Fibroblast of skin of right biceps (primary cell): ENCODE measurements around the gene KHDRBS1.
"Not testable (repeated sequence)": the region's sequence is repeated elsewhere in the genome, so short reads cannot be mapped to it uniquely, and the experiment has no call there.

ENCODE experiments used
- DNase-seq: peaks from one replicate; pipeline ENCODE4 v3.0.0-alpha.2; 2013

KHDRBS1 gene, protein sequence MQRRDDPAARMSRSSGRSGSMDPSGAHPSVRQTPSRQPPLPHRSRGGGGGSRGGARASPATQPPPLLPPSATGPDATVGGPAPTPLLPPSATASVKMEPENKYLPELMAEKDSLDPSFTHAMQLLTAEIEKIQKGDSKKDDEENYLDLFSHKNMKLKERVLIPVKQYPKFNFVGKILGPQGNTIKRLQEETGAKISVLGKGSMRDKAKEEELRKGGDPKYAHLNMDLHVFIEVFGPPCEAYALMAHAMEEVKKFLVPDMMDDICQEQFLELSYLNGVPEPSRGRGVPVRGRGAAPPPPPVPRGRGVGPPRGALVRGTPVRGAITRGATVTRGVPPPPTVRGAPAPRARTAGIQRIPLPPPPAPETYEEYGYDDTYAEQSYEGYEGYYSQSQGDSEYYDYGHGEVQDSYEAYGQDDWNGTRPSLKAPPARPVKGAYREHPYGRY

DNA sequence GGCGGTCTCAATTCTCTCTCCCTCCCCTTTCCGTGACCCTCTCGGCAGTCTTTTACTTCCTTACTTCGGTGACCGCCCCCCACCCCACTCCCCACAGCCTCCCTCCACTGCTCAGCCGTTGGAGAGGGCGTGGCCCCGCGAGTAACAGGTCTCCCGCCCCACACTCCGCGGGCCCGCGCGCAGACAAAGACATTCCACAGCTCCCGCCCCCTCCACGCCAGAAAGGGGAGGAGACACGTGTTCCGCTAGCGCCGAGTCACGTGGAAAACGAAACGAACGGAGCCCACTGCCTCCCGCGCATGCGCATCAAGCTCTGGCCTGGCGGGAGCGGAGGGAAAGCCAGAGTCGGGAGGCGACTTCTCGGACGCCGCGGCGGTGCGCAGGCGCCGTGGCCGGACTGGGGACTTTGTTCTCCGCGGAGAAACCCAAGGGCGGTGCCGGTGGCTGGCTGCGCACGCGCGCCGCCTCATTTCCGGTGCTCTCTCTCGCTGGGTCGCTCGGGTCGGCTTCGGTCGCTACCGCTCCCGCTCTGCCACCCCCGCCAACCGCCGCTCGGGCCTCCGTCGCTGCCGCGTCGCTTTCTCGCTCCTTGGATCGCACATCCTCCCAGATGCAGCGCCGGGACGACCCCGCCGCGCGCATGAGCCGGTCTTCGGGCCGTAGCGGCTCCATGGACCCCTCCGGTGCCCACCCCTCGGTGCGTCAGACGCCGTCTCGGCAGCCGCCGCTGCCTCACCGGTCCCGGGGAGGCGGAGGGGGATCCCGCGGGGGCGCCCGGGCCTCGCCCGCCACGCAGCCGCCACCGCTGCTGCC, at the start of gene KHDRBS1:
Gene KHDRBS1 (plus strand): TSS at position 483 of the 813 bp plus-strand sequence. CDS start 128 bp downstream, at position 611.
- DNase-seq: peak; percentile 99

DNA sequence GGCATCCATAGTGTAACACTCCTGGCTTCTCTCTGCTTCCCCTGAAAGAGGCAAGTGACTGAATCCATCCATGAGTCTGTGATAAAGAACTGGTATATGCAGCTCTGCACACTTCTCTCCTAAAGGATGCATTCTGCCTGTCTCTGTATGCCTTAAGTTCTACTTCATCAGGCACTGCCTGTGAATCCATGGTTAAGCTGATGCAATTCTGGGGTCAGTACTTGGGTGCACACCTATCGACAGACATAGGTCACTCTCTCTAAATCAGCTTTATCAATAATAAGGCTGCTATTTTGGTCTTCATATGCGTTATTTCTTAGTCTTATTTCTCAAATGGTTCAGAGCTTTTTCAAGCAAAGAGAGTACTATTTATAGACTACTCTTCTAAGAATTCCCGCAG, 42.8 kb upstream of the KHDRBS1 start:
- DNase-seq: no peak

- DNase-seq: peak; percentile 45
Observed at GRCh38 chr1:31976401-31976800, 37.3 kb upstream of the KHDRBS1 start.

DNA sequence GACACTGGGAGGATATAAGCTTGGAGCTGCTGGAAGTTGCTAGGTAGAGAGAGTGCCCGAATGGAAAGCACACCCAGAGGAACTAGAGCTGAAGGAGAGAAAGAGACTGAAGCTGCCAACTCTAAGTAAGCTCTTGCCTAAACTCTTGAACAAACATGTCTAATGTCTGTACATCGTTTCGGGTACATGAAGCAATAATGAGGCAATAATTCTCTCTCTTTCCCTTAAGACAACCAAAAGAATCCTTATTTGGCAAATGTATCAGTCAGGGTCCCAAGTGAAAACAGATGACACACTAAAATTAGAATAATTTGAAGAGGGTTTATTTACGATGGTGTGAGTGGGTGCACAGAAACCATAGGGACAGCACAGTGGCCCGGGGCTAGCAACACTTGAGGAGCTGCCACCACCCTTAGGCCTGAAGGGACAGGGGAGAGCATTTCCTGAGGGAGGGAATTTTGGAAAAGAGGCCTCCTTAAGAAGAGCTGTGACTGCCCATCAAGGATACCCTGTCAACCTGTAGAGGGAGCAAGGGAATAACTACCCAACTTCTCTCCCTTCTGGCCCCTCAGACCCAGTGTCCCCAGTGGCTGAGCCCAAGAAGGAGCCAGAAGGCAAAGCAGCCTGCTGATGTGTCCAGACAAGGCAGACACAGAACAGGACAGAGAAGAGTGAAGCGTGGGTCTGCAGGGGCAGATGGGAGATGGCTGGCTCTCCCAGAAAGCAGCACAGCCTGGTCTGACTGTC, 36.1 kb upstream of the KHDRBS1 start:
- DNase-seq: peak; percentile 81

DNA sequence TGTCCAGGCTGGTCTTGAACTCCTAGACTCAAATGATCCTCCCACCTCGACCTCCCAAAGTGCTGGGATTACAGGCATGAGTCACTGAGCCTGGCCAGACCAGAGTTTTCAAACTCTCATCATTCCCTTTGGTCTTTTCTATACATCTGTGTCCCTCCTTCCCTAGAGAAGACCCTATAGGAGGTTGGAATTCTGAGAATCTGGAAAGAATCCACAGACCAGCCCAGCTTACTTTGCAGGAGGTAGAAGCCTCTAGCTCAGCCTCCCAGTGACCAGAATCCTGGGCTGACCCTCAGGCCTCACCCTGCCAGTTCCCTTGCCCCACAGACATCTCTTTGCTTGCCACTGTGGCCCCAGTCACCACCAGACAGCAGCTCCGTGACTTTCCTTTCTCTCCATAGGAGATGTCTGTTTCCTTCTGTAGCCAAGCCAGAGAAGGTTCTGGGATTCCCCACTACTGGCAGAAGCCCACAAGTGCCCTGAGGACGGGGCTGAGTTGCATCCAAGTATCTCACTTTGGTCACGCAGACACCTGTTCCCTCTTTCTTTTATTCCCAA, 34.7 kb upstream of the KHDRBS1 start:
- DNase-seq: peak; percentile 59

GRCh38 chr1:31980835-31981455, 32.7 kb upstream of the KHDRBS1 start:
- DNase-seq: no peak

DNA sequence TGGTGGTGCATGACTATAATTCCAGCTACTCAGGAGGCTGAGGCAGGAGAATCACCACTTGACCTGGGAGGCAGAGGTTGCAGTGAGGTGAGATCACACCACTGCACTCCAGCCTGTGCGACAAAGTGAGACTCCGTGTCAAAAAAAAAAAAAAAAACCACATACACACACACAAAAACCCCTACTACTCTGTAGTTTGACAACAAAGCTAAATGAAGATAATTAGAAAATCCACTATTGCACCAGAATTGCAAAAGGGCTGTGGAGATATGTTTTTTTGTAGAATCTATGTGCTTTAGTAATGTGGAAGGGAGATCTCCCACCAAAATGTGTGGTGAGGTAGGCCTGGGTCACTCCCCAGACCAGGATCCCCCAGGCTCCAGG, 32.2 kb upstream of the KHDRBS1 start:
- no peak for DNase-seq

DNA sequence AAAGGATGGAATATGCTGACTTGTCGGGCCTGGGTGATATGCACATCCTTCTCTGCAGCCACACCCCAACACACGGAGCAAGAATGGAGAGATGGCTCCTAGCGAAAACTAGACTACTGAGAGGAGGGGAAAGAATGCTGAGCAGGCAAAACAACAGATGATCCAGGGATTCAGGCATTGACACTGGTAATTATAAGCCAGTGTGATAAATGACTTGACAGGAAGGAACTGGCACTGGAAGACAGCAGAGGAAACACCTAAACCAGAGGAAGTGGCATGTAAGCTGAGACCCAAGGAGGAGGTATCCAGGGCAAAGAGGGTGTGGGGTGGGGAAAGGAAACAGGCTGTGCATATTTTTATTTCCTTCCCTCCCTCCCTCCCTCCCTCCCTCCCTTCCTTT, 31.7 kb upstream of the KHDRBS1 start:
- DNase-seq: peak; percentile 29

DNA sequence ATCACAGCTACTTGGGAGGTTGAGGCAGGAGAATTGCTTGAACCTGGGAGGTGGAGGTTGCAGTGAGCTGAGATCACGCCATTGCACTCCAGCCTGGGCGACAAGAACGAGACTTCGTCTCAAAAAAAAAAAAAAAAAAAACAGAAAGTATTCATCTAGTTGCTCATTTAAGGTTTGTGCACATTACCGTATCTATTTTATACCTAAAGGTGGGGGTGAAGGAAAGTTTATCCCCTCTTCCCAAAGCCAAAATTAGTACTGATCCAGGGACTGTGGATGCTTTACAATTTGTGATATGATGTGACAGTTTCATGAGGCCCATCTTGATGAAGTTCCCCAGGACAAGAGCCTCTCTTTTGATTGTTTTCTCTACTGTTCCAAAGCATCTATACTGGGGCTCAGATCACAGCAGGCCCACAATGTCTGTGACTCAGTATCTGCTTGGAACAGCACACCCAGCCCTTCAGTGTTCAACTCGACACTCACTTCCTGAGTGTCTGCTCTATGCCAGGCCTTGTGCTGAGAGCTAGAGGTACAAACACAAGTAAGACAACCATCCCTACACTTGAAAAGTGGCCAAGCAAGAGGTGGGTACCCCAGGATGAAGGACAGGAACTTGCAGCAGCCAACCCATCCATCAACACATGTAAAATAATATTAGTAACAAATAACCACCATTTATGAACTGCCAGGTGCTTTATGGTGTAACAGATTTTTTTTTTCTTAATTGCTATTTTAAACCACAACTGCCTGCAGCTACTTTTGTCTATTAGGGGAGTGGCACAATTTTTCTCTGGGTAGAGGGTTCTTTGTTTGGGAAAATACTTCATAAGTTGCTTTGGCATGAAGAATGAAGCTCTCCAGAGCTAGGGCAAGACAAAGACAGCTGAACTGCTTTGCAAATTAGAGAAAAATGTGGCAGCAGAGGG, 29.0 kb upstream of the KHDRBS1 start:
- peak; percentile 52 for DNase-seq

DNA sequence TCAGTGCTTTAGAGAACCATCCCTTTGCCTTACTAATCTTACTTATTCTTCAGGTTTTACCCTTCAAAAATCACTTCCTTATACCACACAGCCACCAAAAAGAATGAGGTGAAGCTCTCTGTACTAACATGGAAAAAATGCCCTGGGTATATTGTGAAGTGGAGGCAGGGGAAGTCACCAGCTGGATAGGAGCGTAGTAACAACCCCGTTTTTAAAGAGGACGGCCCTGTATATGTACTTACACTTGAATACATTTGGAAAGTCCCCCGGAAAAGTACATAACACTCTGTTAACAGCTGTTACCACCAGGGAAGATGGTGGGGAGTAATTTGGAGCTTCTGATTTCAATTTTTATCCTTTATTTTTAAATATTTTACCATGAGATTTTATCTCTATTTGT, 28.2 kb upstream of the KHDRBS1 start:
- DNase-seq: peak; percentile 7

DNA sequence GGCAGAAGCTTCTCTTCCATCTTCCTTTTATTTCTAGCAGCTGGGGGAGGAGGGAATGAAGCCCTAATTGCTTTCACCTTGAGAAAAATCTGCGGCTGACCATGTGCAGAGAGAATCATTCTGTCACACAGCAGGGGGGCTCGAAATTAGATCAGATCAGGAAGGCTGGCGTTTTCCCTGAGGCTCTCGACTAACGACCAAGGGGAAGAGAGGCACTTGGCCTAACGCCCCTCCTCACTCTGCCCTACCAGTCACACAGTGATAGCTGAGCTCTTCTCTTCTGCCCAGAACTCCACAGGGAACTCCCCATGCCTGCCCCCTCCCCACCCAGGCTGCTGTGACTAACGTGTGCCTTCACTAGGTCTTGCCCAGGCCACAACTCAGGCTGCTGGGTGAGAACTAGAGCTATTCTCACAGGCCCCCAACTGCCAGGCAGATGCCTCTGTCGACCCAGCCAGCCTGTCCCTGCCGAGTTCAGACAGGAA, 26.5 kb upstream of the KHDRBS1 start:
- peak; percentile 25 for DNase-seq

DNA sequence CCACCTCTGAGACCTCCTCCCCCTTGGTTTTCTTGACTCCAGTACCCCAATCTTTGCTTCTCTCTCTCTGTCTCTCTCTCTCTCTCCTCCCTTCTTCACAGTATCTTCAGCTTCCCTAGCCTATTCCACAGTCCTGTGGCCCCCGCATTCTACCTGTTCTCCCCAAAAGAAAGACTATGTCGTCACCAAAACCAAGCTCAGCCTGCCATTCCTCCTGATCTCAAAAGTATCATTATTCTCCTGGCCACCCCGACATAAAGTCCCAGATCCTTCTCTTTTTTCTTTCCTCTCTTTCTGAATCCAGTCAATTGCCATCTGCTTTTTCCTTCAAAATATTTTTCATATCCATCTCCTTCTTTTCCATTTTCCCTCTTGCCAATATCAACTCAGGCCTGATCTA, 23.7 kb upstream of the KHDRBS1 start:
- no peak for DNase-seq

DNA sequence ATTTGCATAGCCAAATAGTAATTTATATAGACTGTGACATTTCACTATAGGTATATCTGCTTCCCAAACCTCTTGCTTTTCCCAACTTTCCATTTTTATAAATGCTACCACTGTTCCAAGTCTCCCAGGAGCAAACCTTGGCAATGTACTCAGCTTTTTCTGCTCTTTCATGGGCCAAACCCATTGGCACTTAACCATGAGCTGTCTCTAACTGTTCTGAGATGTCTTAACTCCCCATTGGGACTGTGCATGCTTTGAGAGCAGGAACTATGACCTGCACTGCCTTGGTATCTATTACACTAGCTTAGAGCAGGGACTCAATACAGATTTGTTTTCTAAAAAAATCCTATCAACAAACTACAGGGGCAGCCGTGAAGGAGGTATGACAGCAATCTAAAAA, 22.5 kb upstream of the KHDRBS1 start:
- DNase-seq: no peak

- DNase-seq: no peak
Observed at GRCh38 chr1:31995263-31995662, 18.4 kb upstream of the KHDRBS1 start.

DNA sequence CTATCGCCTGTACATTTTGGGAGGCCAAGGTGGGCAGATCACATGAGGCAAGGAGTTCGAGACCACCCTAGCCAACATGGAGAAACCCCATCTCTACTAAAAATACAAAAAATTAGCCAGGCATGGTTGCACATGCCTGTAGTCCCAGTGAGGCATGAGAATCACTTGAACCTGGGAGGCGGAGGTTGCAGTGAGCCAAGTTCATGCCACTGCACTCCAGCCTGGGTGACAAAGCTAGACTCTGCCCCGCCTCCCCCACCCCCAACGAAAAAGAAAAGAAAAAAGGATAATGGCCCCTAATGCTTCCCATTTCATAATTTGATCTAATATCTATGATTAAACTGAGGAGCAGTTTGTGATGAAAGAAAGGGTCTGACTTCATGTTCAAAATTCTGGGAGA, 17.5 kb upstream of the KHDRBS1 start:
- DNase-seq: not testable (repeated sequence)

DNA sequence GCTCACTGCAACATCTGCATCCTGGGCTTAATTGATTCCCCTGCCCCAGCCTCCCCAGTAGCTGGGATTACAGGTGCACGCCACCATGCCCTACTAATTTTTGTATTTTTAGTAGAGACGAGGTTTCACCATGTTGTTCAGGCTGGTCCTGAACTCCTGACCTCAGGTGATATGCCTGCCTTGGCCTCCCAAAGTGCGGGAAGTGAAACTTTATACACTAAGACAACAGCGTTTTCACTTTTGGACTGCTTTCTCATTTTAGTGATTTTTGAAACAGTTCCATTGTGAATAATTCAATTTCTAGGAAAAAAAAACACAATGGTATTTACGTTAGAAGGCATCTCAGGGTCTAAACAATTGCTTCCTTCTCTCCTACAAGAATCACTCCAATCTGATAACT, 11.8 kb upstream of the KHDRBS1 start:
- no peak for DNase-seq

DNA sequence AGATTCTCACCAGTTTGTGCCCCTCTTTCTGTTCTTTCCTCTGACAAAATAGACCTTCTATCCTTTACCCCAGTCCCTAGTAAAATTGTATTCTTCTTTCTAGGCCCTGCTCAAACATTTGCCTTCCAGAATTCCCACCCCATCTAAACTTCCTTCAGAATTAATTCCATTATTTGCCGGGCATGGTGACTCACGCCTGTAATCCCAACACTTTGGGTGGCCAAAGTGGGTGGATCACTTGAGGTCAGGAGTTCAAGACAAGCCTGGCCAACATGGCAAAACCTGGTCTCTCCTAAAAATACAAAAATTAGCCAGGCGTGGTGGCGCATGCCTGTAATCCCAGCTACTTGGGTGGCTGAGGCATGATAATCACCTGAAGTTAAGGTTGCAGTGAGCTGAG, 11.4 kb upstream of the KHDRBS1 start:
- DNase-seq: peak; percentile 10

- no peak for DNase-seq
Observed at GRCh38 chr1:32005522-32005921, 8.1 kb upstream of the KHDRBS1 start.

DNA sequence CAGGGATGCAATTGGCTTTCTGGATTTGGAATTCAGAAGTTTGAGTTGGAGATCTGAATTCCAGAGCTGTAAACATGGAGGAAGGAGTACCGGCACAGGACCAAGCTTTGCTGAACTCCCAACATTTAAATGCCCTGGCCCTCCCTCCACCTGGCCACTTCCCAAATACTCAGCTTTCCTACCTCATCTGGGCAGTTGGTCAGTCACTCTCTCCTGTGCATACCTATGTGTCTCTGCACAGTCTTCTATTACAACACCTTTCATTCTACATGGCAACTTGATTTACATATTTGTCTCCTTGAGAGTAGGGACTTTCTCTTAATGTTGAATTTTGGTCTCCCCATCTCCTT, 6.1 kb upstream of the KHDRBS1 start:
- DNase-seq: no peak

DNA sequence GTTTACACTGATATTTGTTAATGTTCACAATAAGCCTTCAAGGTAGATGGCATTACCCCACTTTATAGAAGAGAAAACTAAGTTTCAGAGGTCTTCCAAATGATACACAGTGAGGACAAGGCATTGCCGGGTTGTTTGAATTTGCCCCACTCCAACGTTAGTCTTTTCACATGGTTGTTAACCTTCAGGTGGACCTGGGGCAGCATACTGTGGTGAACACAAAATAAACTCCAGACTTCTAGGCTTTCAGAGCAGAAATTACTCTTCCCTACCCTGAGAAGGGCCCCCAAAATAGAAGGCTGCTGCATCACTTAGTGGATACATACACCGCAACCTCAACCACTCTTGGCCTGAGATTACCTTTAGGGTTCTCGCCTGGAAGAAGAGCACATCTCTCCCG, 3.4 kb upstream of the KHDRBS1 start:
- DNase-seq: no peak

- no peak for DNase-seq
Observed at GRCh38 chr1:32012709-32013385, 821 bp upstream of the KHDRBS1 start.
